ENCODE results near the gene MTCH1. TPM values are rescaled to one million over a fixed set of nuclear protein-coding genes. Genes with fewer than 3 reads are reported as not detected.

Gene MTCH1
- polyA plus RNA-seq, 2 of the 4 experiments (the other 2 are of a cell fraction) = 65.4 to 112 TPM

DNA sequence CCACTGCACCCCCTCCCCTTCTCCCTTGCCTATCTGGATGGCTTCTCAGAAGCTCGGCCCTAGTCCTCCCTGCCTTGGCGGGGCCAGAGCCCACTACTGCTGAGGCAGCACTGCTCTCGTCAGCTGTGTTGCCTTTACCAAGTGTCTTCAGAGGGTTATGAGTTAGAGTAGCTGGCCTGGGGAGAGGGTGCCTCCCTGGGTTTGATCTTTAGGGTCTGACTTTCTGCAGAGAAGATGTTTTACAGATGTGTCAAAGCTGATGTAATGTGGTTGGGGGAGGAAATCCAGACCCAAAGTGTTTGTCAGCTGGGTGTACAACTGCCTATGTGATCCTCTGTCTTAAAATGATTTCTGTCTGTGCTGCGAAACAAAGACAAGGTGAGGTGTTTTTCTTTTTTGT is 61.9 kb downstream of the MTCH1 start:
- Histone ChIP-seq H3K27ac (no peak overlapping the region), H3K4me1 (peaks cover 9% of the 10 kb centered on the region; the same call in 2 of the 3 replicates), H3K4me2 (no peak overlapping the region), H3K4me3 (no peak overlapping the region), H3K9me3 (no peaks in the 10 kb centered on the region)
- TF ChIP-seq HEYL (CRISPR knock-in tag; IDR thresholded peaks at IDR 0.05) = no peak
- no peak for TF ChIP-seq CHD2 (IDR thresholded peaks at IDR 0.05; ENCODE audit: low read length, partially characterized antibody)
- TF ChIP-seq CBX8 (IDR thresholded peaks at IDR 0.05) = no peak
- TF ChIP-seq SREBF2 (IDR thresholded peaks at IDR 0.05) = no peak
- no peak for TF ChIP-seq CEBPB (IDR thresholded peaks at IDR 0.05)
- TF ChIP-seq, protein P1, sequence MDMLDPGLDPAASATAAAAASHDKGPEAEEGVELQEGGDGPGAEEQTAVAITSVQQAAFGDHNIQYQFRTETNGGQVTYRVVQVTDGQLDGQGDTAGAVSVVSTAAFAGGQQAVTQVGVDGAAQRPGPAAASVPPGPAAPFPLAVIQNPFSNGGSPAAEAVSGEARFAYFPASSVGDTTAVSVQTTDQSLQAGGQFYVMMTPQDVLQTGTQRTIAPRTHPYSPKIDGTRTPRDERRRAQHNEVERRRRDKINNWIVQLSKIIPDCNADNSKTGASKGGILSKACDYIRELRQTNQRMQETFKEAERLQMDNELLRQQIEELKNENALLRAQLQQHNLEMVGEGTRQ (IDR thresholded peaks at IDR 0.05) = no peak
- TF ChIP-seq HOXB13 (CRISPR knock-in tag; IDR thresholded peaks at IDR 0.05; ENCODE audit: low read depth) = no peak
- no peak for TF ChIP-seq CBX2 (IDR thresholded peaks at IDR 0.05; ENCODE audit: borderline replicate concordance, low read depth)
- TF ChIP-seq NR3C1 (IDR thresholded peaks at IDR 0.05) = no peak
- TF ChIP-seq RFX5 (IDR thresholded peaks at IDR 0.05) = no peak
- TF ChIP-seq MYC (IDR thresholded peaks at IDR 0.05; ENCODE audit: borderline replicate concordance, low read length) = no peak
- no peak for TF ChIP-seq TFCP2L1 (CRISPR knock-in tag; IDR thresholded peaks at IDR 0.05)
- no peak for TF ChIP-seq EHMT2 (IDR thresholded peaks at IDR 0.05; ENCODE audit: low read depth)
- no peak for TF ChIP-seq JUN (IDR thresholded peaks at IDR 0.05)
- CTCF ChIA-PET = interaction anchor here (0.7 to 2.0 kb wide), 3 partner anchors 10 to 165 kb away, joined by 3 to 7 read pairs (median 3); no protein-coding TSS in a partner anchor
- POLR2A ChIA-PET = no interaction called here
- ATAC-seq = no peak
- WGBS (ENCODE audit: missing lambda C conversion rate) = 90% methylated on average over 1 of the region's 4 CpGs
- no peak for FAIRE-seq
- DNase-seq (ENCODE audit: low read depth in 1 of 2, low spot score in 1 of 2) = no peak

DNA sequence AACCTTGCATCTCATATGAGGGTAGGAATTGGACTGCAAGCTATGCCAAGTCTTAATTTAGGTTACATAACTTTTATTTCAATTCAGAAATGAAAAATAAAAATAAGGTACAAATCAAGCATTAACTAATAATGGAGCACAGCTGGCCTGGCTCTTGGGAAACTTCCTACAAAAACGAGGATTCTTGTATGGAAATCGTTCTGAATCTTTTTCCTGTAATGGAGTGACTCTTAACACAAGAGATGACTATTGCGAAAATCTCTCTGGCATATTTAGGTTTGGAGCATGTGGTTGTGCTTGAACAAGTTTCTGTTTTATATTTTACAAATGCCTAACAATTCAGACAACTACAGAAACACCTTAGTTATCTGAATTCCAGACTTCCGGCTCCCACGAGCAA is 65.5 kb downstream of the MTCH1 start:
- Histone ChIP-seq H3K27ac (no peak overlapping the region), H3K4me3 (no peak overlapping the region), H3K4me1 (peaks cover 9% of the 10 kb centered on the region; the same call in 2 of the 3 replicates), H3K4me2 (no peak overlapping the region), H3K9me3 (no peaks in the 10 kb centered on the region)
- ChIA-PET CTCF (no interaction called here), POLR2A (no interaction called here)
- WGBS (ENCODE audit: missing lambda C conversion rate) = 73% methylated on average over 5 of the region's 5 CpGs
- TF ChIP-seq TP53 (CRISPR knock-in tag; IDR thresholded peaks at IDR 0.05) (no peak), CEBPB (IDR thresholded peaks at IDR 0.05) (no peak), CHD4 (IDR thresholded peaks at IDR 0.05; ENCODE audit: borderline replicate concordance) (no peak), POLR2A (IDR thresholded peaks at IDR 0.05; ENCODE audit: low read length) (no peak), CBX2 (IDR thresholded peaks at IDR 0.05; ENCODE audit: borderline replicate concordance, low read depth) (no peak), RFX5 (IDR thresholded peaks at IDR 0.05) (no peak), MYC (IDR thresholded peaks at IDR 0.05; ENCODE audit: borderline replicate concordance, low read length) (no peak), BHLHE40 (IDR thresholded peaks at IDR 0.05; ENCODE audit: low read depth, low read length) (no peak), ESRRA (IDR thresholded peaks at IDR 0.05; ENCODE audit: borderline replicate concordance, low read length) (no peak), ZSCAN20 (CRISPR knock-in tag; IDR thresholded peaks at IDR 0.05) (no peak)
- TF ChIP-seq, protein P2, sequence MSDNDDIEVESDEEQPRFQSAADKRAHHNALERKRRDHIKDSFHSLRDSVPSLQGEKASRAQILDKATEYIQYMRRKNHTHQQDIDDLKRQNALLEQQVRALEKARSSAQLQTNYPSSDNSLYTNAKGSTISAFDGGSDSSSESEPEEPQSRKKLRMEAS (IDR thresholded peaks at IDR 0.05) = no peak
- ATAC-seq (no peak), DNase-seq (ENCODE audit: low read depth in 1 of 2, low spot score in 1 of 2) (no peak), FAIRE-seq (no peak)

DNA sequence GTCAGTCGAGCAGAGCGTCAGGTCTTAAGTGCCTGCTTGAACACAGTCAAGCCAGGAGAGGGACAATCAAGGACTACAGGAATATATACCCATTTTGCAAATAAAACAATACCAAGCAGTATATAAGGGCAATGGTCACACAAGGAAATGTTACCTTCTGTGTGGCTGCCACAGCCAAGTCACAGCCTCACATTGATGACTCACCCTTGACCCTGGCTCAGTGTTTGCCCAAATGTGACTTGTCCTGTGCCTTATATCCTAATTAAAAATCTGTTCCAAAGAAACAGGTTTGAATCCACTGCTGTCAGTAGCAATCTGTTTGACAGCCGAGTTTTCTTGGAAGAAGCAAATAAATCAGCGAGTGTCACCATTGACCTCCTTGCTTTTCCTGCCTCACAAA is 65.9 kb downstream of the MTCH1 start:
- Histone ChIP-seq H3K27ac (no peak overlapping the region), H3K4me2 (no peak overlapping the region), H3K9me3 (no peaks in the 10 kb centered on the region), H3K4me1 (peaks cover 9% of the 10 kb centered on the region; the same call in 2 of the 3 replicates), H3K4me3 (no peak overlapping the region)
- ATAC-seq = no peak
- FAIRE-seq = no peak
- ChIA-PET POLR2A (no interaction called here), CTCF (no interaction called here)
- no peak for DNase-seq (ENCODE audit: low read depth in 1 of 2, low spot score in 1 of 2)
- 91% methylated on average over 4 of the region's 4 CpGs for WGBS (ENCODE audit: missing lambda C conversion rate)
- TF ChIP-seq, protein P3, sequence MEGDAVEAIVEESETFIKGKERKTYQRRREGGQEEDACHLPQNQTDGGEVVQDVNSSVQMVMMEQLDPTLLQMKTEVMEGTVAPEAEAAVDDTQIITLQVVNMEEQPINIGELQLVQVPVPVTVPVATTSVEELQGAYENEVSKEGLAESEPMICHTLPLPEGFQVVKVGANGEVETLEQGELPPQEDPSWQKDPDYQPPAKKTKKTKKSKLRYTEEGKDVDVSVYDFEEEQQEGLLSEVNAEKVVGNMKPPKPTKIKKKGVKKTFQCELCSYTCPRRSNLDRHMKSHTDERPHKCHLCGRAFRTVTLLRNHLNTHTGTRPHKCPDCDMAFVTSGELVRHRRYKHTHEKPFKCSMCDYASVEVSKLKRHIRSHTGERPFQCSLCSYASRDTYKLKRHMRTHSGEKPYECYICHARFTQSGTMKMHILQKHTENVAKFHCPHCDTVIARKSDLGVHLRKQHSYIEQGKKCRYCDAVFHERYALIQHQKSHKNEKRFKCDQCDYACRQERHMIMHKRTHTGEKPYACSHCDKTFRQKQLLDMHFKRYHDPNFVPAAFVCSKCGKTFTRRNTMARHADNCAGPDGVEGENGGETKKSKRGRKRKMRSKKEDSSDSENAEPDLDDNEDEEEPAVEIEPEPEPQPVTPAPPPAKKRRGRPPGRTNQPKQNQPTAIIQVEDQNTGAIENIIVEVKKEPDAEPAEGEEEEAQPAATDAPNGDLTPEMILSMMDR (IDR thresholded peaks at IDR 0.05) = no peak
- TF ChIP-seq FOSL2 (IDR thresholded peaks at IDR 0.05) = no peak
- peak; percentile 34; the same call in 1 of the 2 replicates for TF ChIP-seq FOSL2 (CRISPR knock-in tag; IDR thresholded peaks at IDR 0.05)

Other genes with a start within 250 kb of the MTCH1 start
- 0.07 and 0.13 TPM in 2 replicates for gene CPNE5, start 146.8 kb downstream of the MTCH1 start, polyA plus RNA-seq (2011; rRNA removed)
- 0.03 to 0.20 TPM (median 0.08 TPM) in 3 replicates for gene CPNE5, start 146.8 kb downstream of the MTCH1 start, polyA plus RNA-seq (2017; fragmentation: RNase III; extraction: RNeasy Plus Mini Kit Qiagen cat#74134 plus additional on column Dnase treatment)
- gene PPIL1, start 111.4 kb downstream of the MTCH1 start, polyA plus RNA-seq (2011; rRNA removed) = 58.7 and 60.0 TPM in 2 replicates
- 42.6 to 47.5 TPM (median 45.3 TPM) in 3 replicates for gene PPIL1, start 111.4 kb downstream of the MTCH1 start, polyA plus RNA-seq (2017; fragmentation: RNase III; extraction: RNeasy Plus Mini Kit Qiagen cat#74134 plus additional on column Dnase treatment)
- 27.0 and 32.5 TPM in 2 replicates for gene C6orf89, start 100.2 kb downstream of the MTCH1 start, polyA plus RNA-seq (2011; rRNA removed)
- gene C6orf89, start 100.2 kb downstream of the MTCH1 start, polyA plus RNA-seq (2017; fragmentation: RNase III; extraction: RNeasy Plus Mini Kit Qiagen cat#74134 plus additional on column Dnase treatment) = 13.7 to 15.1 TPM (median 13.8 TPM) in 3 replicates
- not detected in 2 replicates for gene PI16, start 31.5 kb downstream of the MTCH1 start, polyA plus RNA-seq (2011; rRNA removed)
- not detected in 3 replicates for gene PI16, start 31.5 kb downstream of the MTCH1 start, polyA plus RNA-seq (2017; fragmentation: RNase III; extraction: RNeasy Plus Mini Kit Qiagen cat#74134 plus additional on column Dnase treatment)
- gene FGD2, start 19.5 kb upstream of the MTCH1 start, polyA plus RNA-seq (2011; rRNA removed) = not detected in 2 replicates
- gene FGD2, start 19.5 kb upstream of the MTCH1 start, polyA plus RNA-seq (2017; fragmentation: RNase III; extraction: RNeasy Plus Mini Kit Qiagen cat#74134 plus additional on column Dnase treatment) = not detected in 3 replicates
- 19.0 and 21.9 TPM in 2 replicates for gene PIM1, start 184.0 kb upstream of the MTCH1 start, polyA plus RNA-seq (2011; rRNA removed)
- gene PIM1, start 184.0 kb upstream of the MTCH1 start, polyA plus RNA-seq (2017; fragmentation: RNase III; extraction: RNeasy Plus Mini Kit Qiagen cat#74134 plus additional on column Dnase treatment) = 12.3 to 16.6 TPM (median 15.4 TPM) in 3 replicates

All from A549 (cell line).